ENCODE results near the gene RFC5. TPM values are rescaled to one million over a fixed set of nuclear protein-coding genes. Genes with fewer than 3 reads are reported as not detected.

RFC5 gene
- total RNA-seq, 1 donor from 2014 or later = 8.3 TPM

- H3K4me3 Mint-ChIP-seq (ENCODE audit: unreplicated experiment) = peak overlapping the region; percentile 97
- H3K27ac Mint-ChIP-seq (ENCODE audit: unreplicated experiment) = peak overlapping the region; percentile 96
- DNase-seq (ENCODE audit: low spot score) = no peak
- peaks cover 24% of the 10 kb centered on the region for H3K27me3 Mint-ChIP-seq (ENCODE audit: unreplicated experiment)
- TF ChIP-seq CTCF (IDR thresholded peaks at IDR 0.05; ENCODE audit: unreplicated experiment) = no peak
- H3K9me3 Mint-ChIP-seq (ENCODE audit: unreplicated experiment) = no peaks in the 10 kb centered on the region
- peaks cover 47% of the 10 kb centered on the region for H3K4me1 Mint-ChIP-seq (ENCODE audit: unreplicated experiment)
- H3K36me3 Mint-ChIP-seq (ENCODE audit: low read depth, unreplicated experiment) = peaks cover 10% of the 10 kb centered on the region
These were observed 43.1 kb downstream of the RFC5 start for GRCh38 chr12:118059341-118060191.

GRCh38 chr12:118060301-118061010 lies 44.0 kb downstream of the RFC5 start:
- TF ChIP-seq CTCF (IDR thresholded peaks at IDR 0.05; ENCODE audit: unreplicated experiment) = no peak
- Mint-ChIP-seq H3K9me3 (ENCODE audit: unreplicated experiment) (no peaks in the 10 kb centered on the region), H3K36me3 (ENCODE audit: low read depth, unreplicated experiment) (peaks cover 10% of the 10 kb centered on the region), H3K27me3 (ENCODE audit: unreplicated experiment) (peaks cover 24% of the 10 kb centered on the region), H3K27ac (ENCODE audit: unreplicated experiment) (peak overlapping the region; percentile 96), H3K4me1 (ENCODE audit: unreplicated experiment) (peaks cover 51% of the 10 kb centered on the region), H3K4me3 (ENCODE audit: unreplicated experiment) (peak overlapping the region; percentile 97)
- peak; percentile 45 for DNase-seq (ENCODE audit: low spot score)

GRCh38 chr12:118061011-118061872 lies 44.7 kb downstream of the RFC5 start, which contains the start of gene WSB2:
Gene WSB2 (minus strand): TSS chr12:118061179. CDS start chr12:118061048, 131 bp downstream.
- Mint-ChIP-seq H3K27ac (ENCODE audit: unreplicated experiment) (peak within 1 kb of the TSS; percentile 98), H3K4me1 (ENCODE audit: unreplicated experiment) (peaks cover 51% of the 10 kb centered on the region), H3K27me3 (ENCODE audit: unreplicated experiment) (peaks cover 24% of the 10 kb centered on the region), H3K4me3 (ENCODE audit: unreplicated experiment) (peak within 1 kb of the TSS; percentile 97), H3K9me3 (ENCODE audit: unreplicated experiment) (no peaks in the 10 kb centered on the region), H3K36me3 (ENCODE audit: low read depth, unreplicated experiment) (peaks cover 14% of the 10 kb centered on the region)
- TF ChIP-seq CTCF (IDR thresholded peaks at IDR 0.05; ENCODE audit: unreplicated experiment) = no peak
- DNase-seq (ENCODE audit: low spot score) = peak; percentile 71

GRCh38 chr12:118061873-118062843 lies 45.7 kb downstream of the RFC5 start:
- TF ChIP-seq CTCF (IDR thresholded peaks at IDR 0.05; ENCODE audit: unreplicated experiment) = no peak
- DNase-seq (ENCODE audit: low spot score) = peak; percentile 46
- peak overlapping the region; percentile 94 for H3K4me3 Mint-ChIP-seq (ENCODE audit: unreplicated experiment)
- H3K27ac Mint-ChIP-seq (ENCODE audit: unreplicated experiment) = peak overlapping the region; percentile 98
- H3K27me3 Mint-ChIP-seq (ENCODE audit: unreplicated experiment) = peaks cover 24% of the 10 kb centered on the region
- no peaks in the 10 kb centered on the region for H3K9me3 Mint-ChIP-seq (ENCODE audit: unreplicated experiment)
- H3K36me3 Mint-ChIP-seq (ENCODE audit: low read depth, unreplicated experiment) = peaks cover 23% of the 10 kb centered on the region
- peaks cover 54% of the 10 kb centered on the region for H3K4me1 Mint-ChIP-seq (ENCODE audit: unreplicated experiment)
